ENCODE results near the gene MAML3.

Gene MAML3

DNA sequence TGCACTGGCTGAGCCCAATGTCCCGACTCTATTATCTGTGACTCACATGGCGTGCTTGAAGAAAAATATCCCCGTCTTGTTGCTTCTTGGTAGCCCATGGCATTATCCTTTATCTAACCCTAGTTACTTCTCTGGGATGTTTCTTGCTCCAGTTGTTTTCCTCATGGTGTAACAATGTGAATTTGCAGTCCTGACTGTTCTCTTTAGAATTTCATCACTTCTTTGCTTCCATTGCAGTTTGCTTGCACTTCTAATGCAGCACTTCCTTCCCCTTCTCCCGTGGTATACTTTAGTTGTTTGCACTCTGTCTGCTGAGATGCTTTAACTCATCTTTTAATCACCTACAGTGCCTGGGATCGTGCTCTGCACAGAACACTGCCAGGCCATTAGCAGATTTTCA is 126.9 kb downstream of the MAML3 start:
- DNase-seq = no peak
- H3K4me1 ChIP-seq = peaks cover 0 to 7% (median 0%) of the 10 kb centered on the region in 4 donors
- H3K36me3 ChIP-seq = no peaks in the 10 kb centered on the region
- intact Hi-C loops (cut with DNase I; ENCODE audit: low total_unique reads) = no loop called here
- no peaks in the 10 kb centered on the region for H3K9me3 ChIP-seq
- H3K27me3 ChIP-seq = no peaks in the 10 kb centered on the region
- TF ChIP-seq, protein P1, sequence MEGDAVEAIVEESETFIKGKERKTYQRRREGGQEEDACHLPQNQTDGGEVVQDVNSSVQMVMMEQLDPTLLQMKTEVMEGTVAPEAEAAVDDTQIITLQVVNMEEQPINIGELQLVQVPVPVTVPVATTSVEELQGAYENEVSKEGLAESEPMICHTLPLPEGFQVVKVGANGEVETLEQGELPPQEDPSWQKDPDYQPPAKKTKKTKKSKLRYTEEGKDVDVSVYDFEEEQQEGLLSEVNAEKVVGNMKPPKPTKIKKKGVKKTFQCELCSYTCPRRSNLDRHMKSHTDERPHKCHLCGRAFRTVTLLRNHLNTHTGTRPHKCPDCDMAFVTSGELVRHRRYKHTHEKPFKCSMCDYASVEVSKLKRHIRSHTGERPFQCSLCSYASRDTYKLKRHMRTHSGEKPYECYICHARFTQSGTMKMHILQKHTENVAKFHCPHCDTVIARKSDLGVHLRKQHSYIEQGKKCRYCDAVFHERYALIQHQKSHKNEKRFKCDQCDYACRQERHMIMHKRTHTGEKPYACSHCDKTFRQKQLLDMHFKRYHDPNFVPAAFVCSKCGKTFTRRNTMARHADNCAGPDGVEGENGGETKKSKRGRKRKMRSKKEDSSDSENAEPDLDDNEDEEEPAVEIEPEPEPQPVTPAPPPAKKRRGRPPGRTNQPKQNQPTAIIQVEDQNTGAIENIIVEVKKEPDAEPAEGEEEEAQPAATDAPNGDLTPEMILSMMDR (IDR thresholded peaks at IDR 0.05) = no peak
- no peak overlapping the region for H3K27ac ChIP-seq
- H3K4me3 ChIP-seq = no peak overlapping the region

DNA sequence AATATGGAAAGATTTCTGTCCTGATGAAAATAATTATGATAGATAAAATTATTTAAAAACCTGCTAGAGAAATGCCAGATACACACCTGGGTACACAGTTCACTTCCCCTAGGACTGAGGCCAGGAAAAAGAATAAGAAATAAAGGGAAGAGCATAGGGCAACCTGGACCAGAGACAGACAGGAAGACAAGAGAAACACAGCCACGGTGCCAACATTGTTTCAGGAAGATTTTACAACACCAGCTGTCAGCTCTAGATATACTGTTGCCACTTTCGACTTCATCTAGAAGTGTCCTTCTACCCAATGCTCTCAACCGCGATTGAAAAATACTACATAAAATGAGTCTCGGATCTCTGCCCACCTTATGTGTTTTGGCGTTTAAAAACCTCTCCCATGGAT is 128.5 kb downstream of the MAML3 start:
- DNase-seq = no peak
- TF ChIP-seq, protein P1 (IDR thresholded peaks at IDR 0.05) = no peak
- Histone ChIP-seq H3K36me3 (no peaks in the 10 kb centered on the region), H3K4me3 (no peak overlapping the region), H3K27ac (no peak overlapping the region), H3K27me3 (no peaks in the 10 kb centered on the region), H3K9me3 (no peaks in the 10 kb centered on the region), H3K4me1 (peaks cover 0 to 5% (median 1%) of the 10 kb centered on the region in 4 donors)
- intact Hi-C loops (cut with DNase I; ENCODE audit: low total_unique reads) = no loop called here

DNA sequence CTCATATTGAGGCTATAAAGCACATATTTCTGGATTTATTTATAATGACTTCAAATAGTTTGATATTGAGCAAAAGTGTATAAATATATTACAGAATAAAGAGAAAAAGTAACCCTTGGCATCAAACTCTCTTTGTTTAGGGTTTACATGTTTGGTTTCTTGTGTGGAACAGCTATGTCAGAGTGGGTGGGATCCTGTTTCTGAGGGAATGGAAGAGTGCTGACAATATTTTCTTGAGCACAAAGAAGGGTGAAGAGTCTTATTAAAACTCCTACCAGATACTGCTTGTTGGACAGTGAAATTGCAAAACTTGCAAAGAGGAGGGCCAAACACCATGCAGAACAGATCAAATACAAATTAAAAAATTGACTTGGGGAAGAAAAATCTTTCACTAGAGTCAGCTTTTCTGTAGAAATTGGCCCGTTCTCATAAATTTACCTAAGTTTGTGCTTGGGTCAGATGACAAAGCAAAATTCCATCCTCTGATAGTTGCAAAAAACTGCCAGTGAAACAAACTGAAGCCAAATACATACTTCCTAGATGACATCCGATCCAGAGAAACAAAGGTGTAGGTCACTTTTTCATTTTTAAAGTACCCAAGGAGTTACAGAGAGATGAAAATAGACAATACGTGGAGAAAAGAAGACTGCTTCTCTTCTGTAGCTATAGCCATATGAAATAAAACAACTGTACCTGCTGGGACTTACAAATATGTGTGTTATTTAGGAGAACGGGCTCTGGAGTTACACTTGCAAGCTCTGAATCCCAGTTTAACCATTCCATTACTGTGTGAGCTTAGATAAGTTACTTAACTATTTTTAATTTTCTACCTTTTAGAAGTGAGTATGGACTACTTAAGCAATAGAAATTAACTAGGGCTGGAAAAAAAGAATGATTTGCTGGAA is 133.3 kb downstream of the MAML3 start:
- Histone ChIP-seq H3K27ac (no peak overlapping the region), H3K36me3 (no peaks in the 10 kb centered on the region), H3K4me1 (peaks cover 0 to 20% (median 1%) of the 10 kb centered on the region in 4 donors), H3K27me3 (no peaks in the 10 kb centered on the region), H3K9me3 (peaks cover 0 to under 1% (median 0%) of the 10 kb centered on the region in 3 donors), H3K4me3 (no peak overlapping the region)
- intact Hi-C loops (cut with DNase I; ENCODE audit: low total_unique reads) = no loop called here
- no peak for DNase-seq
- TF ChIP-seq, protein P1 (IDR thresholded peaks at IDR 0.05) = no peak

DNA sequence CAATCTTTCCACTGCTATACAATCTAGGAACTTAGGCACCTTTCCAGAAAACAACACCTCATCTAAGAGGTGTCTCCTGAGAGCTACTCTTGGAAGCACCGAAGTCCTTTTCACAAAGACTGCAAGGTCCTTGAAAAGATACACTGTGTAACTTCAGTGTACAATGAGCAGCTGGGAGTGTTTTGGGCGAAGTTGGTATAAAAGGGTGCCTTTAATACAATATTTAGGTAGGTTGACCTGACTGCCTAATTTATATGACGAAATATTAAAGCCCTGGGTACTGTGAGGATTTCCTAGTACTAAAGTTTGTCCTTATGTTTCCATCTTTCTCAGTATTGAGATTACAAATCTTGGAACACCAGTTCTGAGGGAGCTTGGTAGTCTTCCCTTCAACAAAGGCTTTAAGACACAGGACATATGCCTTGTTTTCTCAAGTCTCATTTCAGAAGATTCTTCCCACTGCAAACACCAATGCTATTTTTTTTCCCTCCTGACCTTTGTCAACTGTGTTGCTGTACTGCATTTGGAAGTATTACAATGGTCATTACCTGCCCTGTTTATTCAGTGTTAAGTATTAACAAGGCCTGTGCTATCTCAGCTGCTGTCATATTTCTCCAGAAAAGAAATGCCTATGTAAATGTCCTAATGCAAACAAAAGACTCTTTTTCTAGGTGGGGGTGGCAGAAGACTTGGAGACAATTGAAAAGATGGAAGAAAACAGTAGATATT is 134.2 kb downstream of the MAML3 start:
- DNase-seq = no peak
- H3K27me3 ChIP-seq = no peaks in the 10 kb centered on the region
- peaks cover 0 to 20% (median 1%) of the 10 kb centered on the region in 4 donors for H3K4me1 ChIP-seq
- TF ChIP-seq, protein P1 (IDR thresholded peaks at IDR 0.05) = no peak
- H3K4me3 ChIP-seq = no peak overlapping the region
- H3K9me3 ChIP-seq = peaks cover 0 to 6% (median 0%) of the 10 kb centered on the region in 3 donors
- H3K36me3 ChIP-seq = no peaks in the 10 kb centered on the region
- H3K27ac ChIP-seq = no peak overlapping the region
- intact Hi-C loops (cut with DNase I; ENCODE audit: low total_unique reads) = loop anchor here (10.0 kb wide), 1 partner anchor 235 kb away; no protein-coding TSS in a partner anchor

DNA sequence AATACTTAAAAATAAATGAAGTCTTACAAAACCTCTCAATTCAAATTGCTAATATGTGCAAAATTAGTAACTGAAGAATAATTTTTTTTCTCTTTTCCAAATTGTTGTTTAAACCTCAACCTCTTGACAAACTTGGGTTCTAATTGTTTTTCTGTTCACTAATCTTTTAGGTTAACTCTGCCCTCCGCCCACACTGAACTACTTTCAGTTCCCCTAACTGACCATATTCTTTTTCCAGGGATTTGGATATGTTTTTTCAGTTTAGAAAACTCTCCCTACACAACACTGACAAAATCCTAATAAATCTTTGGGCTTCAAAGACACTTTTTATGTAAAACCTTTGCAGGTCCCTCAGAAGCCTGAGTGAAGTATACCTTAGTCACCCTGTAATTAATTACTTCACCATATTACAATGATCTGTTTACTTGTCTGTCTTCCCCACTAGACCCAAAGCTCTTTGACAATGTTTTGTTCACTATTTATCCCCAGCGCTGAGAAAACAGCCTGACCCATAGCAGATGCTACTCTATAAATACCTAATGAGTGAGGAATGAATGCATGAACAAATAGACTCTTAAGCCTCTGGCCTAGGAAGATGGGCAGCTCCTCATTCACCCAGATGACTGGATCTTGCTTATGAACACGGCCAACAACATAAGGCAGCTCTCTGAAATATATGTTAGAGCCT is 134.9 kb downstream of the MAML3 start:
- DNase-seq = no peak
- intact Hi-C loops (cut with DNase I; ENCODE audit: low total_unique reads) = loop anchor here (10.0 kb wide), 1 partner anchor 236 kb away; no protein-coding TSS in a partner anchor
- no peak overlapping the region for H3K27ac ChIP-seq
- H3K9me3 ChIP-seq = peaks cover 0 to 6% (median 0%) of the 10 kb centered on the region in 3 donors
- no peaks in the 10 kb centered on the region for H3K36me3 ChIP-seq
- H3K4me3 ChIP-seq = no peak overlapping the region
- no peaks in the 10 kb centered on the region for H3K27me3 ChIP-seq
- peaks cover 0 to 20% (median 1%) of the 10 kb centered on the region in 4 donors for H3K4me1 ChIP-seq
- TF ChIP-seq, protein P1 (IDR thresholded peaks at IDR 0.05) = no peak

All from tibial artery (tissue), 4 donors.